B cell (primary cell): ENCODE results near the gene ZNF134. TPM values are rescaled to one million over a fixed set of nuclear protein-coding genes. Genes with fewer than 3 reads are reported as not detected.

Source experiments
- ATAC-seq: fragments of 200-7000 bp; cut with Tn5 transposase; one replicate; pipeline ENCODE4 v1.10.0; 2021; ENCODE audit warnings: low read depth, mild to moderate bottlenecking, moderate number of reproducible peaks, moderate library complexity
- CTCF ChIA-PET: fragments of 350-600 bp; sonication (Branson Sonifier 250); formaldehyde crosslinking; loops from one replicate; lab custom pipeline; 2021; ENCODE audit warnings: antibody characterized with exemption, inconsistent platforms; lab: Charles Lee
- POLR2A ChIA-PET: fragments of 350-600 bp; sonication (Branson Sonifier 250); formaldehyde crosslinking; loops from one replicate; lab custom pipeline; 2021; ENCODE audit warnings: antibody characterized with exemption; lab: Charles Lee
- DNase-seq: peaks from one replicate; pipeline ENCODE4 v3.0.0; 2013
- H2AFZ ChIP-seq: 2 replicates; pipeline ENCODE4 v1.6.1; 2012; ENCODE audit warnings: mild to moderate bottlenecking, low read depth, low read length; ENCODE audit not compliant: insufficient read depth, poor library complexity, severe bottlenecking
- H3K27ac ChIP-seq, 2 donors: 1 replicate in 1 of 2; 2 replicates in 1 of 2; pipeline ENCODE4 v1.5.1; 2012 to 2013; ENCODE audit warnings: low read length in 2 of 2, mild to moderate bottlenecking in 2 of 2, moderate library complexity in 1 of 2
- H3K27me3 ChIP-seq, 4 experiments: fragments of 200-600 bp in 1 of 4; sonication (generic) in 1 of 4; replicated peaks in 1 of 4; 1 replicate in 2 of 4; 2 replicates in 2 of 4; pipeline versions ENCODE4 v1.6.1 to v1.7.0; 2013 to 2016; ENCODE audit warnings: low read length in 3 of 4, mild to moderate bottlenecking in 2 of 4, mixed read lengths in 1 of 4, moderate library complexity in 1 of 4; ENCODE audit not compliant: insufficient read depth in 4 of 4, control insufficient read depth in 3 of 4; ENCODE audit errors: control extremely low read depth in 1 of 4
- H3K36me3 ChIP-seq, 2 experiments: replicated peaks in 1 of 2; 1 replicate in 1 of 2; 2 replicates in 1 of 2; pipeline versions ENCODE4 v1.6.1 to v1.7.1; 2013; ENCODE audit warnings: low read length in 1 of 2; ENCODE audit not compliant: insufficient read depth in 2 of 2, control insufficient read depth in 1 of 2; ENCODE audit errors: control extremely low read depth in 1 of 2, extremely low read depth in 1 of 2
- H3K4me1 ChIP-seq, 2 donors: fragments of 200-600 bp in 1 of 2; sonication (generic) in 1 of 2; 1 replicate in 1 of 2; 2 replicates in 1 of 2; pipeline versions ENCODE4 v1.5.1 to v1.6.1; 2013 to 2017; ENCODE audit warnings: low read length in 2 of 2; ENCODE audit not compliant: control insufficient read depth in 2 of 2, insufficient read depth in 2 of 2
- H3K4me2 ChIP-seq: replicated peaks from 2 replicates; pipeline ENCODE3; 2012; ENCODE audit warnings: mild to moderate bottlenecking, low read depth, low read length; ENCODE audit not compliant: poor library complexity, severe bottlenecking
- H3K4me3 ChIP-seq, 5 experiments: fragments of 200-600 bp in 1 of 5; sonication (generic) in 1 of 5; 1 replicate in 3 of 5; 2 replicates in 2 of 5; pipeline versions ENCODE4 v1.5.1 to v1.7.0; 2011 to 2016; ENCODE audit warnings: low read length in 4 of 5, mild to moderate bottlenecking in 4 of 5, low read depth in 2 of 5, control low read depth in 1 of 5, moderate library complexity in 1 of 5; ENCODE audit not compliant: insufficient read depth in 1 of 5; ENCODE audit errors: control extremely low read depth in 1 of 5, extremely low read depth in 1 of 5
- H3K79me2 ChIP-seq: fragments of 200-600 bp; sonication (generic); one replicate; pipeline ENCODE4 v1.6.0; 2016; ENCODE audit warnings: low read length; ENCODE audit not compliant: control insufficient read depth, insufficient read depth
- H3K9ac ChIP-seq: fragments of 200-600 bp; sonication (generic); 2 replicates; pipeline ENCODE4 v1.6.1; 2017; ENCODE audit warnings: mild to moderate bottlenecking, low read length, moderate library complexity
- H3K9me3 ChIP-seq, 3 donors: one replicate each; pipeline versions ENCODE4 v1.6.1 to v1.7.1; 2013; ENCODE audit warnings: low read length in 2 of 3; ENCODE audit not compliant: control insufficient read depth in 2 of 3, insufficient read depth in 1 of 3; ENCODE audit errors: control extremely low read depth in 1 of 3
- H4K20me1 ChIP-seq: 2 replicates; pipeline ENCODE4 v1.6.0; 2012; ENCODE audit warnings: mild to moderate bottlenecking, low read length; ENCODE audit not compliant: insufficient read depth, control insufficient read depth, poor library complexity, severe bottlenecking
- H3K27ac Mint-ChIP-seq: one replicate; pipeline ENCODE4 v1.8.0; 2021; ENCODE audit warnings: mixed read lengths
- H3K27me3 Mint-ChIP-seq: one replicate; pipeline ENCODE4 v1.8.0; 2021; ENCODE audit warnings: mixed read lengths
- H3K4me1 Mint-ChIP-seq: one replicate; pipeline ENCODE4 v1.8.0; 2021; ENCODE audit warnings: mixed read lengths
- H3K4me3 Mint-ChIP-seq: one replicate; pipeline ENCODE4 v1.8.0; 2021; ENCODE audit warnings: mixed read lengths
- H3K9me3 Mint-ChIP-seq: one replicate; pipeline ENCODE4 v1.8.0; 2022; ENCODE audit warnings: mixed read lengths; ENCODE audit not compliant: insufficient read depth
- EZH2 ChIP-seq: IDR thresholded peaks from 2 replicates; pipeline ENCODE4 v1.6.1; 2012; ENCODE audit warnings: borderline replicate concordance, low read depth, mild to moderate bottlenecking, moderate library complexity, low read length; ENCODE audit not compliant: insufficient read depth, poor library complexity, severe bottlenecking
- WGBS: methylation state at CpG from one replicate; pipeline ENCODE4 v1.1.5; 2013; ENCODE audit warnings: missing lambda C conversion rate; ENCODE audit not compliant: insufficient coverage; 5-methylcytosine and 5-hydroxymethylcytosine counted together
- intact Hi-C: fragments of 100-400 bp; cut with micrococcal nuclease; formaldehyde crosslinking; loops from one replicate; pipeline ENCODE4 v1.10.0; 2022
- polyA plus RNA-seq: library from polyadenylated mRNA; depleted of rRNA; stranded (reverse); fragments of >200 nt; gene quantifications from 2 replicates; pipeline ENCODE4 v1.2.3, GENCODE V29; 2012
- total RNA-seq, 2 donors: library from RNA; stranded (reverse); fragments of 120-200 nt in 1 of 2; gene quantifications; 1 replicate in 1 of 2; 2 replicates in 1 of 2; pipeline versions ENCODE4 v1.2.3 to v1.2.4, GENCODE V29; 2013 to 2022
- TF ChIP-seq, protein P1 (sequence below): fragments of 200-600 bp; IDR thresholded peaks from one replicate; pipeline ENCODE4 v1.8.0; 2022; ENCODE audit warnings: antibody characterized with exemption, mild to moderate bottlenecking

Gene ZNF134
- total and polyA plus RNA-seq, 2 donors (not counting 1 experiment from before 2014, with no cell fraction given) = 7.8 to 38.9 TPM

DNA sequence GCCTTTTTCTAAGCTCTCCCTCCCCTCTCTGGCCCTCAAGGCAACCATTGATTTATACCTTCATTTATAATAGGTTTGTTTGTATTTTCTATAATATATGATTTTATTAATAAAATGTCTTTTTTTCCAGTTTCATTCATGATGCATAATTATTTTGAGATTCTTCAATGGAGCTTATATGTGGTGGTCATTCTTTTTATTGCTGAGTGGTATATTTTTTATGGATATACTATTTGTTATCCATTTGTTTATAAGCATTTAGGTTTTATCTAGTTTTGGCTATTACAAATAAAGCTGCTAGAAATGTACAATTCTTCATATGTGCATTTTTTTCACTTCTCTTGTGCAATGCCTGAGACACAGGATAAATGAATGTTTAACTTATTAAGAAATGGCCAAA lies 29.7 kb downstream of the ZNF134 start:
- no peaks in the 10 kb centered on the region for H3K79me2 ChIP-seq
- no peak overlapping the region for H3K4me3 Mint-ChIP-seq
- no peak overlapping the region for H2AFZ ChIP-seq
- no peaks in the 10 kb centered on the region for H3K4me1 ChIP-seq
- peaks cover 18% of the 10 kb centered on the region for H3K9me3 Mint-ChIP-seq
- no peak for DNase-seq
- no peak for TF ChIP-seq EZH2
- TF ChIP-seq, protein P1, sequence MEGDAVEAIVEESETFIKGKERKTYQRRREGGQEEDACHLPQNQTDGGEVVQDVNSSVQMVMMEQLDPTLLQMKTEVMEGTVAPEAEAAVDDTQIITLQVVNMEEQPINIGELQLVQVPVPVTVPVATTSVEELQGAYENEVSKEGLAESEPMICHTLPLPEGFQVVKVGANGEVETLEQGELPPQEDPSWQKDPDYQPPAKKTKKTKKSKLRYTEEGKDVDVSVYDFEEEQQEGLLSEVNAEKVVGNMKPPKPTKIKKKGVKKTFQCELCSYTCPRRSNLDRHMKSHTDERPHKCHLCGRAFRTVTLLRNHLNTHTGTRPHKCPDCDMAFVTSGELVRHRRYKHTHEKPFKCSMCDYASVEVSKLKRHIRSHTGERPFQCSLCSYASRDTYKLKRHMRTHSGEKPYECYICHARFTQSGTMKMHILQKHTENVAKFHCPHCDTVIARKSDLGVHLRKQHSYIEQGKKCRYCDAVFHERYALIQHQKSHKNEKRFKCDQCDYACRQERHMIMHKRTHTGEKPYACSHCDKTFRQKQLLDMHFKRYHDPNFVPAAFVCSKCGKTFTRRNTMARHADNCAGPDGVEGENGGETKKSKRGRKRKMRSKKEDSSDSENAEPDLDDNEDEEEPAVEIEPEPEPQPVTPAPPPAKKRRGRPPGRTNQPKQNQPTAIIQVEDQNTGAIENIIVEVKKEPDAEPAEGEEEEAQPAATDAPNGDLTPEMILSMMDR = no peak
- intact Hi-C loops = no loop called here
- no peak overlapping the region for H3K27ac ChIP-seq
- H3K27ac Mint-ChIP-seq = no peak overlapping the region
- ATAC-seq = no peak
- no peaks in the 10 kb centered on the region for H3K4me1 Mint-ChIP-seq
- POLR2A ChIA-PET = no interaction called here
- no peaks in the 10 kb centered on the region for H3K27me3 Mint-ChIP-seq
- no peaks in the 10 kb centered on the region for H4K20me1 ChIP-seq
- H3K4me2 ChIP-seq = no peak overlapping the region
- peaks cover 30 to 44% of the 10 kb centered on the region in 2 experiments for H3K36me3 ChIP-seq
- no peak overlapping the region for H3K4me3 ChIP-seq
- no peaks in the 10 kb centered on the region for H3K27me3 ChIP-seq
- H3K9me3 ChIP-seq = peaks cover 15 to 41% (median 28%) of the 10 kb centered on the region in 3 donors
- no peak overlapping the region for H3K9ac ChIP-seq
- CTCF ChIA-PET = no interaction called here

DNA sequence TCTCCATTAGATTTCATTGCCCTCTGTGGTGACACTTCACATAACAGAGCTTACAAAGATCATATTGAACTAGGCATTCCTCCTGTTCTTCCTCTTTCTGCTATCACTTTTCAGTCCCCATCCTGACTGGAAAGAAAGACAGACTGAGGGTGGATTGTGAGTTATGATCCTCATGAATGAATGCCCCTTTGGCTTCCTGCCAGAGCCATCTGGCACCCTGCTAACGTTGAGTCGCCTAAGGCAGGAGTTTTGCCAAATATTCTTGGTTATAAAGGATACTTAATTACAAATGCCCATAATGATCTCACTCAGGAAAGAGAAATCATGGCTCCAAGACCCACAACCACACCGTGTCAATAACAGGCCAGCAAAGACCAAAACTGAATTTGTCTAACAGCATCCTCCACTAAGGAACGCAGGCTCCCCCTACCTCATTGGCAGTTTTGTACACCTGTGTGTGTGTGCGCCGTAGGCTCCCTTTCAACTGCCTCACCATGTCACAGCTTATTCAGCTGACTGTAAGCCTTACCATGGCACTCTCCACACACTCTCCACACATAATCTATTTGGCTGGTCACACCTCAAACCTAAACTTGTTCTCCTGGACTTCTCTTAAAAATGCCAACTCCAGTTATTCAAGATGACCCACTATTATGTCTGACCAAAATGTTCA lies 34.4 kb downstream of the ZNF134 start:
- Histone ChIP-seq H3K4me2 (no peak overlapping the region), H3K4me1 (no peaks in the 10 kb centered on the region), H3K27ac (no peak overlapping the region), H4K20me1 (no peaks in the 10 kb centered on the region), H3K36me3 (peaks cover 1 to 2% of the 10 kb centered on the region in 2 experiments), H3K27me3 (peaks cover 0 to 9% (median 0%) of the 10 kb centered on the region in 4 experiments), H3K79me2 (no peaks in the 10 kb centered on the region), H3K4me3 (no peak overlapping the region), H2AFZ (no peak overlapping the region), H3K9me3 (peaks cover 0 to 15% (median 3%) of the 10 kb centered on the region in 3 donors), H3K9ac (no peak overlapping the region)
- ChIA-PET CTCF (no interaction called here), POLR2A (no interaction called here)
- no peak for DNase-seq
- H3K9me3 Mint-ChIP-seq = peaks cover 2% of the 10 kb centered on the region
- H3K4me1 Mint-ChIP-seq = no peaks in the 10 kb centered on the region
- TF ChIP-seq, protein P1 = no peak
- TF ChIP-seq EZH2 = no peak
- peaks cover 21% of the 10 kb centered on the region for H3K27me3 Mint-ChIP-seq
- intact Hi-C loops = no loop called here
- WGBS = 89% methylated on average over 4 of the region's 6 CpGs
- no peak for ATAC-seq
- no peak overlapping the region for H3K27ac Mint-ChIP-seq
- H3K4me3 Mint-ChIP-seq = no peak overlapping the region
